ENCODE results near the gene MEF2A. TPM values are rescaled to one million over a fixed set of nuclear protein-coding genes. Genes with fewer than 3 reads are reported as not detected.

The MEF2A gene
- total RNA-seq, 3 donors from 2014 or later, result 41.6 to 77.6 (median 63.4) TPM

DNA sequence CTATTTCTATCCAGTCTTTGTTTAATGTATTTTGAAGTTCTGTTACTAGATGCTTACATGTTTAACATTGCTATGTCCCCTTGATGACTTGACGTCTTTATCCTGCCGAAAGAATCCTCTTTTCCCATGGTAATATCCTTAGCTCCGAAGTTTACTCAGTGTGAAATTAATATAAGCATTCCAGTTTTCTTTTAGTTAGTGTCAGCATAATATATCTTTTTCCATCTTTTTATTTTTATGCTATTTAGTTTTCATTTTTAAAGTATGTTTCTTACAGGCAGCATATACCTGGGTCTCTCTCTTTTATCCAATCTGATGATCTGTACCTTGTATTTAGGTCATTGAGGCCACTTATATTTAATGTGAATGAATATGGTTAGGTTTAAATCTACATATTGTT is 39.1 kb upstream of the MEF2A start:
- H3K4me3 ChIP-seq, result no peak overlapping the region
- no peaks in the 10 kb centered on the region for H3K4me1 ChIP-seq
- intact Hi-C loops (cut with DNase I; ENCODE audit: low total_unique reads), result no loop called here
- no peaks in the 10 kb centered on the region for H3K9me3 ChIP-seq
- no peaks in the 10 kb centered on the region for H3K36me3 ChIP-seq
- no peak for DNase-seq (ENCODE audit: low spot score in 2 of 2)
- no peak for TF ChIP-seq POLR2A (IDR thresholded peaks at IDR 0.05)
- TF ChIP-seq, protein P1, sequence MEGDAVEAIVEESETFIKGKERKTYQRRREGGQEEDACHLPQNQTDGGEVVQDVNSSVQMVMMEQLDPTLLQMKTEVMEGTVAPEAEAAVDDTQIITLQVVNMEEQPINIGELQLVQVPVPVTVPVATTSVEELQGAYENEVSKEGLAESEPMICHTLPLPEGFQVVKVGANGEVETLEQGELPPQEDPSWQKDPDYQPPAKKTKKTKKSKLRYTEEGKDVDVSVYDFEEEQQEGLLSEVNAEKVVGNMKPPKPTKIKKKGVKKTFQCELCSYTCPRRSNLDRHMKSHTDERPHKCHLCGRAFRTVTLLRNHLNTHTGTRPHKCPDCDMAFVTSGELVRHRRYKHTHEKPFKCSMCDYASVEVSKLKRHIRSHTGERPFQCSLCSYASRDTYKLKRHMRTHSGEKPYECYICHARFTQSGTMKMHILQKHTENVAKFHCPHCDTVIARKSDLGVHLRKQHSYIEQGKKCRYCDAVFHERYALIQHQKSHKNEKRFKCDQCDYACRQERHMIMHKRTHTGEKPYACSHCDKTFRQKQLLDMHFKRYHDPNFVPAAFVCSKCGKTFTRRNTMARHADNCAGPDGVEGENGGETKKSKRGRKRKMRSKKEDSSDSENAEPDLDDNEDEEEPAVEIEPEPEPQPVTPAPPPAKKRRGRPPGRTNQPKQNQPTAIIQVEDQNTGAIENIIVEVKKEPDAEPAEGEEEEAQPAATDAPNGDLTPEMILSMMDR (IDR thresholded peaks at IDR 0.05), result no peak
- no peak for TF ChIP-seq POLR2AphosphoS5 (IDR thresholded peaks at IDR 0.05)
- no peak overlapping the region for H3K27ac ChIP-seq
- no peaks in the 10 kb centered on the region for H3K27me3 ChIP-seq

DNA sequence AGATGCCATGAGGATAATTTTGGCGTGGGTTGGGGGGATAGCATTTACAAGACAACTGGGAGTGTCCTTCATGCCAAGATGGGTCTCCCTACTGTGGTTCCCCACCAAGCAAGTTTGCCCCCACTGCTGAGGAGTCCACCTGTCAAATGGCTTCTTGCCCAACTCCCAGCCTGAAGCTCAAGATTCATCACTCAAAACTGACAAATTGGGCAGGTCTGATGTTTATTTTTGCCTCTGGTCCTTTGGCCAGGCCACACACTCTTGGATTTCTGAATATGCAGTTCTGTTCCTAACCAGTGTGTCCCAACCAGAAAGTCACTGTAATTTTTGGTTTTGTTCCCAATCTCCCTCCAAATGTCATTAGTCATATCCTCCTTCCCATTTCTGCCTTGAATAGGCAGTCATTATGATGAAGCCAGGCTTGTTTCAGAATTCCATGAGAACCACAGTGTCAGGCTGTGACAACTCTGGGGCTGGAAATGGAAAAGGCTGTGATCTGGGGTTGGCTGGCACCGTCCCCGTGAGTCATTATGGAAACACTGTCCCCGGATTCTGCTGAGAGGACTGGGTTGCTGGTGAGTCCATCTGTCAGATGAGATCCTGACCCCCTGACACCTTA is 29.3 kb upstream of the MEF2A start:
- Histone ChIP-seq H3K4me1 (peaks cover 0 to 3% of the 10 kb centered on the region in 2 donors), H3K4me3 (no peak overlapping the region), H3K9me3 (no peaks in the 10 kb centered on the region), H3K27ac (peak overlapping the region; percentile 40 to 50), H3K27me3 (no peaks in the 10 kb centered on the region), H3K36me3 (no peaks in the 10 kb centered on the region)
- intact Hi-C loops (cut with DNase I; ENCODE audit: low total_unique reads), result no loop called here
- TF ChIP-seq, protein P1 (IDR thresholded peaks at IDR 0.05), result peak in 1 of 3 donors; percentile 9
- peak in 1 of 3 donors; percentile 47 for TF ChIP-seq POLR2AphosphoS5 (IDR thresholded peaks at IDR 0.05)
- TF ChIP-seq POLR2A (IDR thresholded peaks at IDR 0.05), result no peak
- DNase-seq (ENCODE audit: low spot score in 2 of 2), result peak; percentile 58 to 70

DNA sequence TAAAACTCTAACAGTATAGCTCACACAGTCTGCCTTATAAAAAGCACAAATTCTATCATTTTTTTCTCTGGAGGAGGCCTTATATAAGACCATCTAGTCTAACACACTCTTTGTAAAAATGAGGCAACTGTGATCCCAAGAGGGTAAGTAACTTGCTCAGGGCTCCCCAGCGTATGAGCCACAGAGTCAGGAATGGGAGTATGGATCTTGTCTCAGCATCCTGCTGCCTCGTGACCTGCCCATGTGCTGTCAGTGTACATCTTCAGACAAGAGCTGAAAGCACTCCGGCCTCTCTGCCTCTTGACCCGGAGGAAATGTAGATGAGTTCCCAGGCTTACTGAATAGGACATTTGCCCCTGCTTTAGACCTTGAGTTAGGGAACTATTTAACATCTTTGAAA is 28.4 kb upstream of the MEF2A start:
- H3K27me3 ChIP-seq, result no peaks in the 10 kb centered on the region
- intact Hi-C loops (cut with DNase I; ENCODE audit: low total_unique reads), result no loop called here

DNA sequence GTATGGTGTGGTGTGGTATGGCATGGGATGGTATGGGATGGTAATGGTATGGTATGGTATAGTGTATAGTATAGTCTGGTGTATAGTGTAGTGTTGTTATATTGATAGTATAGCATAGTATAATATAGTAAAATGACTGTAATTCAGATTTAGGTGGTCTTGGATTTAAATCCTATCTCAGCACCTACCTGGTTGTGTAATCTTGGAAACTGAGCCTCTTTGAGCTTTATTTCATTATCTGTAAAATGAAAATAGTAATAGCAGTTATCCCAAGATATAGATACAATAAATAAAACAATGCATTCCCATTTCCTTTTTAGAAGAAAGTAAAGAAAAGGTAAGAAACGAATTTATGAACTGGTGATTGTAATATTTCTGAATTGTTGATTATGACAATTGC is 27.5 kb upstream of the MEF2A start:
- Histone ChIP-seq H3K27ac (no peak overlapping the region), H3K36me3 (no peaks in the 10 kb centered on the region), H3K4me1 (peaks cover 0 to 3% of the 10 kb centered on the region in 2 donors), H3K4me3 (no peak overlapping the region), H3K9me3 (no peaks in the 10 kb centered on the region), H3K27me3 (no peaks in the 10 kb centered on the region)
- DNase-seq (ENCODE audit: low spot score in 2 of 2), result no peak
- no peak for TF ChIP-seq POLR2A (IDR thresholded peaks at IDR 0.05)
- intact Hi-C loops (cut with DNase I; ENCODE audit: low total_unique reads), result no loop called here

More for the DNA sequence above, 28.4 kb upstream of the MEF2A start:
- Histone ChIP-seq H3K36me3 (no peaks in the 10 kb centered on the region), H3K27ac (peak overlapping the region in 1 of 2 donors; percentile 40), H3K4me3 (no peak overlapping the region), H3K4me1 (peaks cover 0 to 3% of the 10 kb centered on the region in 2 donors), H3K9me3 (no peaks in the 10 kb centered on the region)
- no peak for DNase-seq (ENCODE audit: low spot score in 2 of 2)
- TF ChIP-seq POLR2A (IDR thresholded peaks at IDR 0.05) (no peak), POLR2AphosphoS5 (IDR thresholded peaks at IDR 0.05) (no peak)
- TF ChIP-seq, protein P1 (IDR thresholded peaks at IDR 0.05), result no peak

DNA sequence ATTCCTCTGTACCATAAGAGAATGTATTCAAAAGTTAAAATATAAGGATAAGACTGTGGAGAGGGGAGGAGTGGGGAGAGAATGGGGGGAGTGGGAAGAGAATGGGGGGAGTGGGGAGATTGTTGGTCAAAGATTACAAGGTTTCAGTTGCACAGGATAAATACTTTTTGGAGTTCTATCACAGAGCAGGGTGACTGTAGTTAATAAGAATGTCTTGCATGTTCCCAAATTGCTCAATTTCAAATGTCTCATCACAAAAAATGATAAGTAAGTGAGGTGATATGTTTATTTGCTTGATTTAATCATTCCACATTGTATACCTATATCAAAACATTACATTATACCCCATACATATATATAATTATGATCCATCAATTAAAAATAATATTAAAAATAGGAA is 23.0 kb upstream of the MEF2A start:
- TF ChIP-seq POLR2AphosphoS5 (IDR thresholded peaks at IDR 0.05), result no peak
- TF ChIP-seq, protein P1 (IDR thresholded peaks at IDR 0.05), result no peak
- TF ChIP-seq POLR2A (IDR thresholded peaks at IDR 0.05), result no peak
- Histone ChIP-seq H3K4me1 (no peaks in the 10 kb centered on the region), H3K9me3 (no peaks in the 10 kb centered on the region), H3K36me3 (no peaks in the 10 kb centered on the region), H3K27me3 (no peaks in the 10 kb centered on the region), H3K4me3 (no peak overlapping the region), H3K27ac (no peak overlapping the region)
- intact Hi-C loops (cut with DNase I; ENCODE audit: low total_unique reads), result no loop called here
- DNase-seq (ENCODE audit: low spot score in 2 of 2), result no peak

Data from breast epithelium (tissue), 4 donors.